HG03460 (cell line): Measurements from ENCODE around the gene EPM2AIP1.
"Not testable (repeated sequence)": the region's sequence is repeated elsewhere in the genome, so short reads cannot be mapped to it uniquely, and the experiment has no call there.

Experiments
- ATAC-seq: cut with Tn5 transposase; IDR thresholded peaks from one replicate; pipeline ENCODE4 v1.9.1; 2021; ENCODE audit not compliant: unreplicated experiment

The EPM2AIP1 gene

DNA sequence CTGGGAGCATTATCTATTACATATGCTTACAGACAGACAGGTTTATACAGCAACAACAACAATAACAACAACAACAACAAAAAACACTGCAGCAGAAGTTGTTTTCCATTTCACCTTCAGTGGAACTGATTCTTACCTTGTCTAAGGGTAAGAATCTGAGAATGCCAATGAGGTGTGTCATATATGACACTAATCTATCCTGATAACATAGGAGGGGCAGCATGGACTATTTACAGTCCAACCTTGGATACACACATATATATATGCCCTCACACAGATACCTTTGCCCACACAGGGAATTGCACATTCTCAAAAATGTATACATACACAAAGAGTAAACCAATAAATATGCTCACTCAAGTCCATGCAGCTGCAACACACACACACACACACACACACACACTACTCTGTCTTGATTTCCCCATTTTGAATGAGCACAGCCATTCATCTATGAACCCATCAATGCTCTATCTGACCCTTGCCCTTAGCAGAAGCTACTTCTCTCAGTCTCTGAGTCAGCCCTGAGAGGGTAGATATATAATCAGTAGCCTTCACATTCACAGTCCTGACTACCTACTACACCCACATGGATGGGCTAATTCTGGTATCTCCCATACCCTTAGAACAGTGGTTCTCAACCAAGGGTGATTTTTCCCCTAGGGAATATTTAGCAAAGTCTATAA lies 38.3 kb downstream of the EPM2AIP1 start:
- no peak for ATAC-seq

DNA sequence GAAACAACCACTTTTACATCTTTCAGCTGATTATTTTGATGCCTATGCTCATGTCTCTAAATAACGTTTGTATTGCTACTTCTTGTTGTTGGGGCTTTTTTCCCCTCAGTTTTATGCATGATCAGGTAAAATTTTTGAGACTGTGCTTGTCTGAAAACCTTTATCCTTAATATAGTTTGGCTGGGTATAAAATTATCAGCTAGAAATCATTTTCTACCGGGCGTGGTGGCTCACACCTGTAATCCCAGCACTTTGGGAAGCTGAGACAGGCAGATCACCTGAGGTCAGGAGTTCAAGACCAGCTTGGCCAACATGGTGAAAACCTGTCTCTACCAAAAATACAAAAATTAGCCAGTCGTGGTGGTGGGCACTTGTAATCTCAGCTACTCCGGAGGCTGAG lies 45.1 kb downstream of the EPM2AIP1 start:
- not testable (repeated sequence) for ATAC-seq

DNA sequence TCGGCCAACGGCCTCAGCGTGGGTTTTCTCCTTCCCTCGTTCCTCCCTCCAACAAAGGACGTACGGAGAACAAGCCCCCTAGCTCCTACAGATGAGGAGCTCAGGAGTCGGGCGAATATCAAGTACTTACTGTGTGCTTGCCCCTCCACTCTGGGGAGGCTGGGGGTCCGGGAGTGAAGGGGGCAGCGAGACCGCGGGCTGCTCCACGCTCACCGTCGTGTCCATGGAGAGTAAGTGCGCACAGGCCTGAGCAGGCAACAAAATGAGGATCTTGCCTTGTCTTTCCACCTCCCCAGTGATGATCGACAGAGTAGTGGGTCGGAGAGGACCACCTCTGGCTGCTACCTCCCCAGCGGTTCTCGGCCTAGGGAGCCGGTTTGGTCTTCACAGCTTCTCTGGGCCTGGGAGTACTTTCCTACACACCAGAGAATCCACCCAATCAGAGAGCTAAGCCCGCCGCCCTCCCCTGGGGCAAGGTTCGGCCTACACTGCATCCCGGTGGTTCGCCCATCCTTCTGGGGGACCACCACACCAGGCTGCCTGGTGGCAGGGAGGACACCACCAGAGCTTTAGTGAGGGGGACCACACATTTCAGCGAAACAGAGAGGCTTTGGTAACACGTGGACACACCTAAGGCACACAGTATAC lies 47.5 kb downstream of the EPM2AIP1 start:
- ATAC-seq: no peak

DNA sequence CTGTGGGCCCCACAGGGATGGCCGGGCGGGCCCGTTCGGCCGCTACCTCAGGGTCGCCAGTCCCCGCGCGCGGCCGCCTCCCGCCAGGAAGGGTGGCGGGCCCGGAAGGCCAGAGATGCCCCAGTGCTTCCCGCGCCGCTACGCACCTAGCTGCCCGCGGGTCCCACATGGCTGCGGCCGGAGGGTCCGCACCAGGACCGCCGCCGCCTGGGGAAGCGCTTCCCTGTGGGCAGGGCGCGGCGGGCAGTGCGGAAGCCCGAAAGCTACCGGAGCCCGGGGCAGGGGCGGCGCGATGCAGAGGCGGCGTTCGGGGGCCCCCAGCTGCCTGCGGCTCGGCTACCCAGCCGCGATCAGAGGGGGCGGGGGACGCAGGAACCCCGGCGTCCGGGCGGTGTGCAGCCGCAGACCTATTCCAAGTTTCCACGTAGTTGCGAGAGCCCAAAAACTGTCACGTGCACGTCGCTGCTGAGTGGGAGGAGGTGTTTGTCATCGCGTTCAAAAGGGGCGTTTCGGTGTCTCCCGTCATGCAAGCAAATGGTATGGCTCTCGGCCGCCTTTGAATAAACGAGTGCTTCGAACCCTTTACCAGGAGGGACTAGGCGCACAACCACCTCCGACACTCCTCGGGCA lies 48.2 kb downstream of the EPM2AIP1 start, which contains the start of gene TRANK1:
Gene TRANK1 (minus strand): TSS at position 414 of the 630 bp plus-strand sequence. CDS start 245 bp downstream, at position 169.
- peak; percentile 53 for ATAC-seq

DNA sequence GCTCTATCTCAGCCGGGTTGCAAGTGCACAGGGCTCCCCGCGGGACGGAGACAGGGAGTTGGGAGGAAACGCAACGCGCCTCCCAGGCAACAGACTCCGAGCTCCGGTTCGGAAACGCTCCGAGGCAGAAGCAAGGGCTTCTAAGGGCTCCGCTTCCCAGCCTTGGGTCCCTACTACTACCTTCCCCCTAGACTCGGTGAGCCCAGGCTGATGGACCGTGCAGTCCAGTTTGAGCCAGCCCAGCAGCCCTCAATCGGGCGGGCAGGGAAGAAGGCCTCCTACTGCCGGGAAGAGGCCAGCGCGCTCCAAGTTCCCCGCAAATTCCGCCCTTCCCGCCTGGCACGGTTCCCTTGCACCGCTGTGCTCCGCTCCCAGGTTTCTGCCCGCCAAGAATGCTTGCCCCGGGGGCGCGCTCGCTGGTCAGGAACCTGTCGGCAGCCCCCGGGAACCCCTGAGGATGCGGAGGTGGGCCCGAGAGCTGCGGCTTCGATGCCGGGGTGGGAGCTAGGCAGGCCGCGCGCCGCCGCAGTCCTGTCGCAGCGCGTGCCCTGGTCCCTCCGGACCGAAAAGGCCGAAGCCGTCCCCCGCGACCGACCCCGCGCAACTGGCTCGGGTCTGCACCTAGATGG lies 48.8 kb downstream of the EPM2AIP1 start:
- ATAC-seq: peak; percentile 48

DNA sequence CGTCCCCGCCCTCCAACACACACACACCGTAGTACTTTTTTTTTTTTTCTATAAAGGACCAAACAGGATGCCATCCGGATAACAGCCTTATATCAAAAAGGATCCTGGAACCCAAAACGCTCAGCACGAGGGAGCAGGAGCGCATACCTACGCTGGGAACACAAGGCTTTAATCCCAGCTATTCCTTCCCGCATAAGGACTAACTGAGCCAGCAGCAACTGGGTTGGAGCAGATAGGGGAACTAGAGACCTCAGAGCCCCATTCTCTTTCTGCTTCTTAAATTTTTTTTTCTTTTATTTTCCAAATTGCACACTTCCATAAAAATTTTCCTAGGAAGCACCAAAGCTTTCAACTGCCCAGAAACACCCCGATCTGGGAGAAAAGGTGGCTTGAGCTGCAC lies 49.3 kb downstream of the EPM2AIP1 start:
- ATAC-seq: no peak

DNA sequence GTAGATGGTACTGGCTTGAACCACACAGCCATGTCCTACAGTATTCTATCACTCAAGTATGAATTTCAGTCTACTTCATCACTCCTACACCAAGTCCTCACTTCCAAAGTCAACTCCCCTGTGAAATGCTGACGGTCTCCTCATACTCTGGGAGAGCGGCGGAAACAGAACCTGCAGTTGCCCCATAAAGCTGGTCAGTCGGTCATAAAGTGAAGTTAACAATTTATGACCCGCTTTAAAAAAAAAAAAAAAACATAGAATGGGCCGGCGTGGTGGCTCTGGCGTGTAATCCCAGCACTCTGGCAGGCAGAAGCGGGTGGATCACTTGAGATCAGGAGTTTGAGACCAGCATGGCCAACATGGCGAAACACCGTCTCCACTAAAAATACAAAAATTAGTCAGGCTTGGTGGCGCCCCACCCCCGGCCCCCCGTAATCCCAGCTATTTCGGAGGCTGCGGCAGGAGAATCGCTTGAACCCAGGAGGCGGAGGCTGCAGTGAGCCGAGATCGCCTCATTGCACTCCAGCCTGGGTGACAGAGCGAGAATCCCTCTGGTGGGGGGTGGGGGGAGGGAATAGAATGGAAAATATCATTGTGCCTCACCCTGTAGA lies 50.2 kb downstream of the EPM2AIP1 start:
- ATAC-seq: no peak

DNA sequence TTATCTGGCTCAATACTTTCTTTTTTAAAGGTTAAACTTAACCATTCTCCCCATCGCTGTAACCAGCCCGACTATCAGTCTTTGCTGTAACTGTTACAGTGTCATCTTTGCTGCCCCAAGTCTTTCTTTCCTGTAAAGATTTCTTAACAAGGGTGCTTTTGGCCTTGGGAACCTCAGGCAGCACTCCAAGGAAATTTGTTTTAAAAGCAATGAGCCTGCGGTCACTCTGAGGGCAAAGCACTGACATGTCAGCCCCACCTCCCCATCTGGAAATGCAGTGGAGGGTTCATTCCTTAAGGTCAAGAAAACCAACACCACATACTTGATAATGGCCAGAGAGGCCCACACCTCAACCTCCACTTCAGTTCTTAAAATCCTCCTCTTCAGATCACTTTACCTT lies 51.3 kb downstream of the EPM2AIP1 start:
- ATAC-seq: no peak

DNA sequence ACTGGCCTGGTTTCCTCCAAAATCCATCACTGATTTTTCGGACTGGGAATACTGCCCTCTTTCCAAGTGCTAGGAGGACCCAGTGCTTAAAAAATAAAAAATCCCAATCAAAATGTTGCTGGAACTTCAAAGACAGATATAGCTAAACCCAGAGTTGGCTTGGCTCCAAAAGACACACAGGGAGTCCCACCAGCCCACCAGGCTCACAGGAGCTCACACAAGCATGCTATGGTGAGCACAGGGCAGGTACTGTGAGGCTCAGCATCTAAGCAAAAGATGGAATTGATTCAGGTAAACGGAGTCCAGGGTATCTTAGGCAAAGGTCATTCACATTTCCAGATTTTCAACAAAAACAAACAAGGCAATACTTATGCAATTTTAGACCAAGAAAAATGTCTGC lies 51.8 kb downstream of the EPM2AIP1 start:
- ATAC-seq: no peak

DNA sequence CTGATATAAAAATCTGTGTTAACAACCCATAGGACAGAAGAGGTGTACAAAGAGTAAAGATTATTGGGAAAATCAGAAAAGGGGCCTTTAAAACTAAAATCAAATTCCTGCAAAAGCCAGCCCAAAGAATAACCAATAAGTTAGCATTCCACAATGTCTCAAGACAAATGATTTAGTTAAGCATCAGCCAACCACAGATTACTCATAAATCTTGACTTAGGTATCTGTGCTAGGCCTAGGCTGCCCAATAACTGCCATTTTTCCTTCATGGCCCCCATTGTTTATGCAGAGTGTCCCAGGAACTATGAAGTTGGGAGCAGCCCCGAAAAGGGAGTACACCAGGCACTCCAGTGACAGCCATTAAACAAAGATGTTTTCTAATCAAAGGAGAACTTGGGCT lies 55.4 kb downstream of the EPM2AIP1 start:
- no peak for ATAC-seq
